ENCODE data around the gene PARVA. TPM values are rescaled to one million over a fixed set of nuclear protein-coding genes. Genes with fewer than 3 reads are reported as not detected.

Gene PARVA
- total RNA-seq, 1 experiment from 2014 or later, result 29.1 TPM

- in situ Hi-C loops (cut with HindIII; ENCODE audit: low pct_unique_long_range_greater_than_20kb, low sequenced_read_pairs), result no loop called here
- DNase-seq (ENCODE audit: low read depth, low spot score), result no peak
- intact Hi-C loops (cut with micrococcal nuclease; ENCODE audit: unreplicated experiment), result no loop called here
- Histone ChIP-seq H3K27me3 (ENCODE audit: control insufficient read depth, insufficient read depth, low read length) (no peaks in the 10 kb centered on the region; the same call in 1 of the 2 replicates), H3K36me3 (ENCODE audit: control insufficient read depth, insufficient read depth, low read length) (no peaks in the 10 kb centered on the region), H3K9me3 (ENCODE audit: control insufficient read depth, insufficient read depth, low read depth, low read length) (no peaks in the 10 kb centered on the region), H3K4me1 (ENCODE audit: control insufficient read depth, insufficient read depth, low read length) (peaks cover 19% of the 10 kb centered on the region), H3K4me3 (ENCODE audit: low read depth in 2 of 2, low read length in 2 of 2) (no peak overlapping the region), H3K27ac (ENCODE audit: low read length) (peak overlapping the region; percentile 74)
- ChIA-PET POLR2A (no interaction called here), CTCF (no interaction called here)
- TF ChIP-seq POLR2AphosphoS5 (IDR thresholded peaks at IDR 0.05; ENCODE audit: low read depth, low read length), result 0 out of 2 replicates have a peak, but pooled peaks have one; percentile 28
- TF ChIP-seq SIN3A (IDR thresholded peaks at IDR 0.05; ENCODE audit: borderline replicate concordance, insufficient read depth, low read depth, low read length), result no peak
- TF ChIP-seq REST (IDR thresholded peaks at IDR 0.05; ENCODE audit: insufficient read depth in 1 of 2, low read depth in 2 of 2, low read length in 1 of 2), result no peak
- no peak for TF ChIP-seq CTCF (IDR thresholded peaks at IDR 0.05)
- peak; percentile 69; the same call in 1 of the 2 replicates for TF ChIP-seq TCF7L2 (IDR thresholded peaks at IDR 0.05; ENCODE audit: low read depth, low read length)
- peak; percentile 96 for ATAC-seq
- no TSS peak for BruUV-seq (replicated peaks)
Measured at GRCh38 chr11:12556788-12557384, 179.5 kb downstream of the PARVA start.

- peaks cover 19% of the 10 kb centered on the region for H3K4me1 ChIP-seq (ENCODE audit: control insufficient read depth, insufficient read depth, low read length)
- H3K4me3 ChIP-seq (ENCODE audit: low read depth in 2 of 2, low read length in 2 of 2), result no peak overlapping the region
- BruUV-seq (replicated peaks), result no TSS peak
- H3K9me3 ChIP-seq (ENCODE audit: control insufficient read depth, insufficient read depth, low read depth, low read length), result no peaks in the 10 kb centered on the region
- ATAC-seq (no peak), DNase-seq (ENCODE audit: low read depth, low spot score) (no peak)
- no peak for TF ChIP-seq REST (IDR thresholded peaks at IDR 0.05; ENCODE audit: insufficient read depth in 1 of 2, low read depth in 2 of 2, low read length in 1 of 2)
- no peak for TF ChIP-seq SIN3A (IDR thresholded peaks at IDR 0.05; ENCODE audit: borderline replicate concordance, insufficient read depth, low read depth, low read length)
- TF ChIP-seq CTCF (IDR thresholded peaks at IDR 0.05), result no peak
- no peak for TF ChIP-seq TCF7L2 (IDR thresholded peaks at IDR 0.05; ENCODE audit: low read depth, low read length)
- no peak for TF ChIP-seq POLR2AphosphoS5 (IDR thresholded peaks at IDR 0.05; ENCODE audit: low read depth, low read length)
- no peaks in the 10 kb centered on the region; the same call in 1 of the 2 replicates for H3K27me3 ChIP-seq (ENCODE audit: control insufficient read depth, insufficient read depth, low read length)
- intact Hi-C loops (cut with micrococcal nuclease; ENCODE audit: unreplicated experiment) (no loop called here), in situ Hi-C loops (cut with HindIII; ENCODE audit: low pct_unique_long_range_greater_than_20kb, low sequenced_read_pairs) (no loop called here)
- no peaks in the 10 kb centered on the region for H3K36me3 ChIP-seq (ENCODE audit: control insufficient read depth, insufficient read depth, low read length)
- ChIA-PET CTCF (interaction anchor here (0.6 kb wide), 1 partner anchor 69 kb away, joined by 3 read pairs; no protein-coding TSS in a partner anchor), POLR2A (no interaction called here)
- no peak overlapping the region for H3K27ac ChIP-seq (ENCODE audit: low read length)
Measured at GRCh38 chr11:12559011-12559410, 181.6 kb downstream of the PARVA start.

Measured in Panc1 (cell line).